ENCODE results near the gene GAS2L1.

The GAS2L1 gene

GRCh38 chr22:29326481-29326880, 20.0 kb downstream of the GAS2L1 start:
- Histone ChIP-seq H3K4me2 (peak overlapping the region; percentile 79; the same call in 1 of the 2 replicates), H3K27ac (peak overlapping the region; percentile 84), H3K36me3 (peaks cover 39% of the 10 kb centered on the region), H3K4me3 (no peak overlapping the region), H4K20me1 (no peaks in the 10 kb centered on the region), H3K27me3 (no peaks in the 10 kb centered on the region), H3K9ac (peak overlapping the region; percentile 68; the same call in 1 of the 2 replicates), H3K9me3 (no peaks in the 10 kb centered on the region), H3K4me1 (peaks cover 51% of the 10 kb centered on the region)
- TF ChIP-seq Cebpa-rat (IDR thresholded peaks at IDR 0.05), result no peak

- no peak overlapping the region for H3K4me3 ChIP-seq
- H3K27me3 ChIP-seq, result no peaks in the 10 kb centered on the region
- TF ChIP-seq Cebpa-rat (IDR thresholded peaks at IDR 0.05), result no peak
- H3K4me1 ChIP-seq, result peaks cover 59% of the 10 kb centered on the region
- H3K9me3 ChIP-seq, result no peaks in the 10 kb centered on the region
- peak overlapping the region; percentile 84 for H3K27ac ChIP-seq
- H3K36me3 ChIP-seq, result peaks cover 46% of the 10 kb centered on the region
- H3K9ac ChIP-seq, result peak overlapping the region; percentile 68
- H4K20me1 ChIP-seq, result no peaks in the 10 kb centered on the region
- peak overlapping the region; percentile 79 for H3K4me2 ChIP-seq
These were observed 20.8 kb downstream of the GAS2L1 start for GRCh38 chr22:29327089-29327764.

GRCh38 chr22:29328055-29328454, 21.6 kb downstream of the GAS2L1 start:
- H3K27ac ChIP-seq, result peak overlapping the region; percentile 84
- peaks cover 46% of the 10 kb centered on the region for H3K36me3 ChIP-seq
- no peaks in the 10 kb centered on the region for H3K9me3 ChIP-seq
- H3K9ac ChIP-seq, result peak overlapping the region; percentile 68
- peaks cover 67% of the 10 kb centered on the region for H3K4me1 ChIP-seq
- peak overlapping the region; percentile 79 for H3K4me2 ChIP-seq
- H4K20me1 ChIP-seq, result no peaks in the 10 kb centered on the region
- TF ChIP-seq Cebpa-rat (IDR thresholded peaks at IDR 0.05), result no peak
- H3K27me3 ChIP-seq, result no peaks in the 10 kb centered on the region
- no peak overlapping the region for H3K4me3 ChIP-seq

- H3K9me3 ChIP-seq, result no peaks in the 10 kb centered on the region
- TF ChIP-seq Cebpa-rat (IDR thresholded peaks at IDR 0.05), result no peak
- H4K20me1 ChIP-seq, result no peaks in the 10 kb centered on the region
- peaks cover 46% of the 10 kb centered on the region for H3K36me3 ChIP-seq
- H3K4me3 ChIP-seq, result peak overlapping the region; percentile 46; the same call in 1 of the 2 replicates
- H3K9ac ChIP-seq, result peak overlapping the region; percentile 68
- no peaks in the 10 kb centered on the region for H3K27me3 ChIP-seq
- peak overlapping the region; percentile 84 for H3K27ac ChIP-seq
- H3K4me2 ChIP-seq, result peak overlapping the region; percentile 79
- H3K4me1 ChIP-seq, result peaks cover 75% of the 10 kb centered on the region
These were observed 22.4 kb downstream of the GAS2L1 start for GRCh38 chr22:29328566-29329500.

GRCh38 chr22:29329581-29329980, 23.1 kb downstream of the GAS2L1 start:
- Histone ChIP-seq H3K36me3 (peaks cover 46% of the 10 kb centered on the region), H3K9me3 (no peaks in the 10 kb centered on the region), H3K27me3 (no peaks in the 10 kb centered on the region), H3K4me1 (peaks cover 82% of the 10 kb centered on the region), H3K27ac (peak overlapping the region; percentile 84), H3K9ac (peak overlapping the region; percentile 61), H4K20me1 (no peaks in the 10 kb centered on the region), H3K4me3 (peak overlapping the region; percentile 46; the same call in 1 of the 2 replicates), H3K4me2 (peak overlapping the region; percentile 79)
- no peak for TF ChIP-seq Cebpa-rat (IDR thresholded peaks at IDR 0.05)

- peaks cover 46% of the 10 kb centered on the region for H3K36me3 ChIP-seq
- no peaks in the 10 kb centered on the region for H3K9me3 ChIP-seq
- H3K4me1 ChIP-seq, result peaks cover 89% of the 10 kb centered on the region
- H3K27me3 ChIP-seq, result no peaks in the 10 kb centered on the region
- H3K4me2 ChIP-seq, result peak overlapping the region; percentile 79
- peak overlapping the region; percentile 84; the same call in 1 of the 2 replicates for H3K27ac ChIP-seq
- no peak overlapping the region for H3K4me3 ChIP-seq
- 0 out of 2 replicates have a peak overlapping the region, but pooled peaks have one; percentile 34 for H3K9ac ChIP-seq
- H4K20me1 ChIP-seq, result peaks cover under 1% of the 10 kb centered on the region; the same call in 1 of the 2 replicates
- no peak for TF ChIP-seq Cebpa-rat (IDR thresholded peaks at IDR 0.05)
These were observed 23.8 kb downstream of the GAS2L1 start for GRCh38 chr22:29330291-29330690.

GRCh38 chr22:29330753-29331152, 24.3 kb downstream of the GAS2L1 start:
- Histone ChIP-seq H3K4me2 (peak overlapping the region; percentile 79), H3K36me3 (peaks cover 47% of the 10 kb centered on the region), H3K27me3 (no peaks in the 10 kb centered on the region), H3K9me3 (no peaks in the 10 kb centered on the region), H3K4me3 (no peak overlapping the region), H3K4me1 (peaks cover 94% of the 10 kb centered on the region), H3K9ac (0 out of 2 replicates have a peak overlapping the region, but pooled peaks have one; percentile 34), H4K20me1 (peaks cover 5% of the 10 kb centered on the region; the same call in 1 of the 2 replicates), H3K27ac (peak overlapping the region; percentile 84)
- no peak for TF ChIP-seq Cebpa-rat (IDR thresholded peaks at IDR 0.05)

GRCh38 chr22:29331213-29331612, 24.8 kb downstream of the GAS2L1 start:
- H3K27ac ChIP-seq, result peak overlapping the region; percentile 84
- peak overlapping the region; percentile 79 for H3K4me2 ChIP-seq
- no peak overlapping the region for H3K4me3 ChIP-seq
- H3K36me3 ChIP-seq, result peaks cover 47% of the 10 kb centered on the region
- H4K20me1 ChIP-seq, result peaks cover 10% of the 10 kb centered on the region; the same call in 1 of the 2 replicates
- H3K9me3 ChIP-seq, result no peaks in the 10 kb centered on the region
- 0 out of 2 replicates have a peak overlapping the region, but pooled peaks have one; percentile 34 for H3K9ac ChIP-seq
- H3K27me3 ChIP-seq, result no peaks in the 10 kb centered on the region
- TF ChIP-seq Cebpa-rat (IDR thresholded peaks at IDR 0.05), result no peak
- H3K4me1 ChIP-seq, result peaks cover 99% of the 10 kb centered on the region

- Histone ChIP-seq H3K27ac (peak overlapping the region; percentile 84), H3K4me2 (peak overlapping the region; percentile 79), H3K36me3 (peaks cover 47% of the 10 kb centered on the region)
These were observed 25.3 kb downstream of the GAS2L1 start for GRCh38 chr22:29331658-29332300.

More at GRCh38 chr22:29331658-29332300, 25.3 kb downstream of the GAS2L1 start:
- H3K4me1 ChIP-seq, result peaks cover 100% of the 10 kb centered on the region
- no peak overlapping the region for H3K4me3 ChIP-seq
- H4K20me1 ChIP-seq, result peaks cover 15% of the 10 kb centered on the region; the same call in 1 of the 2 replicates
- H3K27me3 ChIP-seq, result no peaks in the 10 kb centered on the region
- no peak for TF ChIP-seq Cebpa-rat (IDR thresholded peaks at IDR 0.05)
- H3K9me3 ChIP-seq, result no peaks in the 10 kb centered on the region
- peak overlapping the region; percentile 69; the same call in 1 of the 2 replicates for H3K9ac ChIP-seq

Measured in BLaER1 (cell line).